ENCODE measurements around the gene MMP19.

The MMP19 gene

DNA sequence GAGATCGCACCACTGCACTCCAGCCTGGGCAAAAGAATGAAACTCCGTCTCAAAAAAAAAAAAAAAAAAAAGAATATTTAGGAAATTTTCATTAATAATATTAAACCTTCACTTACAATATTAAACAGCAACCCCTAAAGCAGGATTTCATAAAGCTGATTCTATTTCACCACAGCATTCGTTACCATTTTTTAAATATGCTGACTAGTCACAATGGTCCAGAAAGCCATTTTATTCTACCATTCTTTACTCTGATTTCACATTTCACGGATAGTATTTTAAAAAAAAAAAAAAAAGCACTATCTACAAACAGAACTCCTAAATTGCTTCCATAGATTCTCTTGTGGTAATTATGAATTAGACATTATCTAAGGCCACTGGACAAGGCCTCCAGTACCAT is 52.8 kb downstream of the MMP19 start:
- H3K4me3 ChIP-seq (ENCODE audit: low read length): no peak overlapping the region
- TF ChIP-seq, protein P1, sequence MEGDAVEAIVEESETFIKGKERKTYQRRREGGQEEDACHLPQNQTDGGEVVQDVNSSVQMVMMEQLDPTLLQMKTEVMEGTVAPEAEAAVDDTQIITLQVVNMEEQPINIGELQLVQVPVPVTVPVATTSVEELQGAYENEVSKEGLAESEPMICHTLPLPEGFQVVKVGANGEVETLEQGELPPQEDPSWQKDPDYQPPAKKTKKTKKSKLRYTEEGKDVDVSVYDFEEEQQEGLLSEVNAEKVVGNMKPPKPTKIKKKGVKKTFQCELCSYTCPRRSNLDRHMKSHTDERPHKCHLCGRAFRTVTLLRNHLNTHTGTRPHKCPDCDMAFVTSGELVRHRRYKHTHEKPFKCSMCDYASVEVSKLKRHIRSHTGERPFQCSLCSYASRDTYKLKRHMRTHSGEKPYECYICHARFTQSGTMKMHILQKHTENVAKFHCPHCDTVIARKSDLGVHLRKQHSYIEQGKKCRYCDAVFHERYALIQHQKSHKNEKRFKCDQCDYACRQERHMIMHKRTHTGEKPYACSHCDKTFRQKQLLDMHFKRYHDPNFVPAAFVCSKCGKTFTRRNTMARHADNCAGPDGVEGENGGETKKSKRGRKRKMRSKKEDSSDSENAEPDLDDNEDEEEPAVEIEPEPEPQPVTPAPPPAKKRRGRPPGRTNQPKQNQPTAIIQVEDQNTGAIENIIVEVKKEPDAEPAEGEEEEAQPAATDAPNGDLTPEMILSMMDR (conservative IDR thresholded peaks at IDR 0.05; ENCODE audit: low read length): no peak
- no peak for DNase-seq (ENCODE audit: low read depth)

DNA sequence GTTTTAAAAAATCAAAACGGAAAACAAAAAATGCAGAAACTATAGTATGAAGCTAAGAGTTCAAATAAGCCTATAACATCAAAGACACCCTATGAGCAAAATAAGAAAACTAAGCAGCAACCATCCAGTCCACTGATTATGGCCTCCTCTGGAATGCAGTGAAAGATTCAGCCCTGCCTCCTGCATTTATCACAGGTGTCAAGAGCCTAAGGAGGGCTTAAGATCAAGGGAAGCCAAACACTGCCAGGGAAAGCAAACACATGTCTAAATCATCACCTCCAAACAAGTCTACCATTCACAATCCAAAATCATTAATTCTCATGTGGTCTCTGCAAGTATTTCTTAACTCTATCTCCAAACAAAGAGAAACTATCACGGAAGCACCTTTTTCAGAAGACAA is 53.6 kb downstream of the MMP19 start:
- TF ChIP-seq, protein P1 (conservative IDR thresholded peaks at IDR 0.05; ENCODE audit: low read length): no peak
- H3K4me3 ChIP-seq (ENCODE audit: low read length): no peak overlapping the region
- DNase-seq (ENCODE audit: low read depth): no peak

DNA sequence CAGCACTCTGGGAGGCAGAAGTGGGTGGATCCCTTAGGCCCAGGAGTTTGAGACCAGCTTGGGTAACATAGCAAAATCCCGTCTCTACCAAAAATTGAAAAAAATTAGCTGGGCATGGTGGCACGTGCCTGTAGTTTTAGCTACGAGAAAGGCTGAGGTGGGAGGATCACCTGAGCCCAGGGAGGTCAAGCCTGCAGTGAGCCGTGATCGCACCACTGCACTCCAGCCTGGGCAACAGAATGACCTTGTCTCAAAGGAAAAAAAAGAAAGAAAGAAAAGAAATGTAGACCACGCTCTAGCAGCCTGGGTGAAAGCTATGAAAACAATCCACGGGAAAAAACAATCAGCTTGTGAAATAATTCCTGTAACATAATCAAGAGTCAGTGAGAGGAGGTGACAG is 54.2 kb downstream of the MMP19 start:
- DNase-seq (ENCODE audit: low read depth): no peak
- TF ChIP-seq, protein P1 (conservative IDR thresholded peaks at IDR 0.05; ENCODE audit: low read length): no peak

More for the DNA sequence above, 54.2 kb downstream of the MMP19 start:
- H3K4me3 ChIP-seq (ENCODE audit: low read length): no peak overlapping the region
